ENCODE data around the gene LRPPRC.

Gene LRPPRC

DNA sequence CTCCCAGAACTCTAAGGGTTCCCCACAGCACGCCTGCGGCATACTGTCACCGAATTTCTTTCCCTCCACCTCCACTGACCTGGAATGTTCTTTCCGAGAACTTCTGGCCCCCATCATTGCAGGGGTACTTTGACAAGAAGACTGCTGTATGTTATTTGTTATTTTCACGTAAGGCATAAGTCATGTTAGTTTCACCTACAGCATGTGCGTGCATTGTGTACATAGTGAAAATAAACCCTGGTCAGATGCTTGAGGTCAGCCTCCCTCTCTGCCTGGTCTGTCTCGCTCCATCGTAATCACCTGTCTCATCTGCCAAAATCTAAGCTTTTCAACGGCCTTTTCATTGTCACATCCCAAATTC lies 152.9 kb downstream of the LRPPRC start:
- Histone ChIP-seq H3K27me3 (ENCODE audit: insufficient read depth, poor library complexity, severe bottlenecking) (no peaks in the 10 kb centered on the region), H3K4me3 (replicated peaks; ENCODE audit: insufficient read depth, low read length) (no peak overlapping the region), H3K27ac (replicated peaks) (no peak overlapping the region)
- DNase-seq (ENCODE audit: low read depth in 1 of 2, low spot score in 1 of 2) = no peak
- TF ChIP-seq POLR2AphosphoS5 (IDR thresholded peaks at IDR 0.05; ENCODE audit: low read depth) (no peak), GABPA (IDR thresholded peaks at IDR 0.05; ENCODE audit: low read depth) (no peak), CTCF (IDR thresholded peaks at IDR 0.05; ENCODE audit: insufficient read depth, low read length) (no peak)

GRCh38 chr2:43841949-43842865 lies 153.6 kb downstream of the LRPPRC start:
- H3K27me3 ChIP-seq (ENCODE audit: insufficient read depth, poor library complexity, severe bottlenecking) = no peaks in the 10 kb centered on the region
- DNase-seq (ENCODE audit: low read depth in 1 of 2, low spot score in 1 of 2) = no peak
- H3K27ac ChIP-seq (replicated peaks) = no peak overlapping the region
- no peak for TF ChIP-seq POLR2AphosphoS5 (IDR thresholded peaks at IDR 0.05; ENCODE audit: low read depth)
- TF ChIP-seq SPI1 (IDR thresholded peaks at IDR 0.05; ENCODE audit: borderline replicate concordance, low read depth) = no peak
- TF ChIP-seq CTCF (IDR thresholded peaks at IDR 0.05; ENCODE audit: insufficient read depth, low read length) = no peak
- TF ChIP-seq REST (IDR thresholded peaks at IDR 0.05; ENCODE audit: insufficient replicate concordance, low read depth) = no peak
- no peak for TF ChIP-seq GABPA (IDR thresholded peaks at IDR 0.05; ENCODE audit: low read depth)
- no peak overlapping the region for H3K4me3 ChIP-seq (replicated peaks; ENCODE audit: insufficient read depth, low read length)

- no peak for TF ChIP-seq GABPA (IDR thresholded peaks at IDR 0.05; ENCODE audit: low read depth)
- no peak for TF ChIP-seq CTCF (IDR thresholded peaks at IDR 0.05; ENCODE audit: insufficient read depth, low read length)
- TF ChIP-seq POLR2AphosphoS5 (IDR thresholded peaks at IDR 0.05; ENCODE audit: low read depth) = no peak
- no peak for TF ChIP-seq SPI1 (IDR thresholded peaks at IDR 0.05; ENCODE audit: borderline replicate concordance, low read depth)
- TF ChIP-seq REST (IDR thresholded peaks at IDR 0.05; ENCODE audit: insufficient replicate concordance, low read depth) = no peak
- no peak overlapping the region for H3K27ac ChIP-seq (replicated peaks)
- DNase-seq (ENCODE audit: low read depth in 1 of 2, low spot score in 1 of 2) = no peak
- no peaks in the 10 kb centered on the region for H3K27me3 ChIP-seq (ENCODE audit: insufficient read depth, poor library complexity, severe bottlenecking)
- H3K4me3 ChIP-seq (replicated peaks; ENCODE audit: insufficient read depth, low read length) = no peak overlapping the region
Measured at GRCh38 chr2:43840965-43841364, 154.8 kb downstream of the LRPPRC start.
